ENCODE results near the gene MEGF8.
A peak's percentile ranks its signal among the peaks of the same experiment; 100 is the strongest.

Gene MEGF8

GRCh38 chr19:42325308-42325895 is at the start of gene MEGF8:
MEGF8 (plus strand) TSS chr19:42325635; CDS start chr19:42326244, 609 bp downstream.
- peak; percentile 98 for DNase-seq (ENCODE audit: low read depth)
- H3K4me3 ChIP-seq (ENCODE audit: control insufficient read depth, low read depth, low read length): peak within 1 kb of the TSS; percentile 87
- TF ChIP-seq CTCF (conservative IDR thresholded peaks at IDR 0.05; ENCODE audit: control insufficient read depth, insufficient read depth, low read depth, low read length): no peak

DNA sequence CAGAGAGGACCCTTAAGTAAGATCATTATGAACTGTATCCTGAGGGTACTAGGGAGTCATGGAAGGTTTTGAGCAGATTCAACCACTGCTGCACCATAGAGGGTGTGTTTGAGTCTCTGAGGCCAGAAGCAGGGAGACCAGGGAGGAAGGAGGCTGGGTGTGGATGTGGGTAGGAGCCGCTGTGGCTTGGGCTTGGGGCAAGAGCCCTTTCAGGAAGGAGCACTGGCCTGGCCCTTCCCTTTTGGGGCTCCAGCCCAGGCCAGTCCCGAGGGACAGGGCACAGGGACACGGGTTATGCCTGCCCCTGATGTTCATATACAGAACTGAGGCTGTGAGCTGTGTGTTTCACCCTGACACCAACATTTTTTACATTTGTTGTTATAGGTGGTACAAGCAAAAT is 49.2 kb upstream of the MEGF8 start:
- no peak for DNase-seq (ENCODE audit: low read depth)
- H3K4me3 ChIP-seq (ENCODE audit: control insufficient read depth, low read depth, low read length): no peak overlapping the region
- TF ChIP-seq CTCF (conservative IDR thresholded peaks at IDR 0.05; ENCODE audit: control insufficient read depth, insufficient read depth, low read depth, low read length): no peak

- DNase-seq (ENCODE audit: low read depth): peak; percentile 38
- no peak overlapping the region for H3K4me3 ChIP-seq (ENCODE audit: control insufficient read depth, low read depth, low read length)
- TF ChIP-seq CTCF (conservative IDR thresholded peaks at IDR 0.05; ENCODE audit: control insufficient read depth, insufficient read depth, low read depth, low read length): no peak
Observed at GRCh38 chr19:42276821-42277220, 48.6 kb upstream of the MEGF8 start.

DNA sequence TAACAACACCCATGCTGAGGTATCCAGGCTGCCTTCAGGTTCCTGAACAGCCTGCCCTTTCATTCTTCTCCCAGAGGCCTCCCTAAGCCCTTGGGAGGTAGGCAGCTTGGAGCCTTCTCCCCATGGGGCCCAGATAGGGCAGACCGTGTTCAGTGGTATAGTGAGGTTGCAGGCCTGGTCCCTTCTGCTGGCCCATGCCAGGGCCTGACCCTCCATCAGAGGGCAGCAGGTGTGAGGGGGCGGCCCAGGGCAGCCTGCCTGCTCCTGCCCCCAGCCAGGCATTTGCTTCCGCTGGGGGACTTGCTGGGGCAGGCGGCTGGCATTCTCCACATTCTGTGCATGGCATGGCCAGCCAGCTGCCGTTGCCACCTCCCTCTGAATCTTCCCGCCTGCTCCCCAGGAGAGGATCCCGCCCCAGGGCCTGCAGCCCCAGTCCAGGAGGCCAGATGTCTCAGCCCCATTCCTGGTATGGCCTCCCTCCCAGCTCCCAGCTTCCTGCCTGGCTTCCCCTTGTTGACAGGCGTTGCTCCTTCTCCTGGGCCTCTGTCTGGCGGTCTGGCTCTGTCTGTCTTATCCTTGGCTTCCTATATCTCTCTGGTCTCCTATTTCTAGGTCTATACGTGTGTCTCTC is 47.5 kb upstream of the MEGF8 start:
- DNase-seq (ENCODE audit: low read depth): no peak
- no peak overlapping the region for H3K4me3 ChIP-seq (ENCODE audit: control insufficient read depth, low read depth, low read length)
- no peak for TF ChIP-seq CTCF (conservative IDR thresholded peaks at IDR 0.05; ENCODE audit: control insufficient read depth, insufficient read depth, low read depth, low read length)

- no peak for DNase-seq (ENCODE audit: low read depth)
- no peak for TF ChIP-seq CTCF (conservative IDR thresholded peaks at IDR 0.05; ENCODE audit: control insufficient read depth, insufficient read depth, low read depth, low read length)
- no peak overlapping the region for H3K4me3 ChIP-seq (ENCODE audit: control insufficient read depth, low read depth, low read length)
Observed at GRCh38 chr19:42278452-42279154, 46.8 kb upstream of the MEGF8 start.

GRCh38 chr19:42279155-42279901 is 46.1 kb upstream of the MEGF8 start:
- no peak for DNase-seq (ENCODE audit: low read depth)
- no peak for TF ChIP-seq CTCF (conservative IDR thresholded peaks at IDR 0.05; ENCODE audit: control insufficient read depth, insufficient read depth, low read depth, low read length)
- peak overlapping the region; percentile 75 for H3K4me3 ChIP-seq (ENCODE audit: control insufficient read depth, low read depth, low read length)
